ENCODE results near the gene DNAJC22. TPM values are rescaled to one million over a fixed set of nuclear protein-coding genes. Genes with fewer than 3 reads are reported as not detected.

The DNAJC22 gene
- total RNA-seq, 2 experiments from 2014 or later: not detected

GRCh38 chr12:49322708-49323523 is 23.8 kb upstream of the DNAJC22 start, which contains the start of gene TROAP:
TROAP (plus strand) TSS chr12:49323255; CDS start chr12:49323609, 354 bp downstream.
- Mint-ChIP-seq H3K27ac (peak within 1 kb of the TSS; percentile 93), H3K36me3 (ENCODE audit: low read depth) (peaks cover 28% of the 10 kb centered on the region), H3K4me1 (peaks cover 32% of the 10 kb centered on the region), H3K4me3 (peak within 1 kb of the TSS; percentile 97), H3K9me3 (no peaks in the 10 kb centered on the region), H3K27me3 (no peaks in the 10 kb centered on the region)
- peak; percentile 99 for DNase-seq
- CTCF ChIA-PET: interaction anchor here (0.8 to 5.0 kb wide), 10 partner anchors 9 to 34 kb away, joined by 3 to 29 read pairs (median 8); partner anchors contain the start of genes C1QL4, DNAJC22 and PRPH
- POLR2A ChIA-PET: interaction anchor here (0.6 to 2.0 kb wide), 4 partner anchors 9 to 192 kb away, joined by 3 to 11 read pairs (median 4); partner anchors contain the start of genes SPATS2 and TUBA1B

- DNase-seq: no peak
- peaks cover 33% of the 10 kb centered on the region for H3K4me1 Mint-ChIP-seq
- peak overlapping the region; percentile 97 for H3K4me3 Mint-ChIP-seq
- peak overlapping the region; percentile 93 for H3K27ac Mint-ChIP-seq
- peaks cover 30% of the 10 kb centered on the region for H3K36me3 Mint-ChIP-seq (ENCODE audit: low read depth)
- no peaks in the 10 kb centered on the region for H3K27me3 Mint-ChIP-seq
- ChIA-PET CTCF (interaction anchor here (0.8 to 5.0 kb wide), 9 partner anchors 8 to 35 kb away, joined by 3 to 29 read pairs (median 8); partner anchors contain the start of genes C1QL4, DNAJC22 and PRPH), POLR2A (interaction anchor here (1.2 to 2.0 kb wide), 3 partner anchors 8 to 192 kb away, joined by 3 to 11 read pairs (median 6); partner anchors contain the start of genes SPATS2 and TUBA1B)
- H3K9me3 Mint-ChIP-seq: no peaks in the 10 kb centered on the region
Measured at GRCh38 chr12:49323524-49324097, 23.1 kb upstream of the DNAJC22 start.

GRCh38 chr12:49325606-49326005 is 21.1 kb upstream of the DNAJC22 start:
- Mint-ChIP-seq H3K27ac (no peak overlapping the region), H3K36me3 (ENCODE audit: low read depth) (peaks cover 46% of the 10 kb centered on the region), H3K9me3 (no peaks in the 10 kb centered on the region), H3K27me3 (no peaks in the 10 kb centered on the region), H3K4me1 (peaks cover 33% of the 10 kb centered on the region), H3K4me3 (no peak overlapping the region)
- ChIA-PET CTCF (interaction anchor here (1.0 to 5.0 kb wide), 3 partner anchors 11 to 33 kb away, joined by 3 to 29 read pairs (median 10); partner anchors contain the start of gene C1QL4), POLR2A (no interaction called here)
- no peak for DNase-seq

GRCh38 chr12:49327368-49327767 is 19.3 kb upstream of the DNAJC22 start:
- ChIA-PET CTCF (no interaction called here), POLR2A (no interaction called here)
- H3K36me3 Mint-ChIP-seq (ENCODE audit: low read depth): peaks cover 63% of the 10 kb centered on the region
- no peaks in the 10 kb centered on the region for H3K9me3 Mint-ChIP-seq
- DNase-seq: no peak
- peaks cover 10% of the 10 kb centered on the region for H3K27me3 Mint-ChIP-seq
- peaks cover 27% of the 10 kb centered on the region for H3K4me1 Mint-ChIP-seq
- peak overlapping the region; percentile 68 for H3K27ac Mint-ChIP-seq
- no peak overlapping the region for H3K4me3 Mint-ChIP-seq

GRCh38 chr12:49327887-49328286 is 18.8 kb upstream of the DNAJC22 start:
- Mint-ChIP-seq H3K9me3 (no peaks in the 10 kb centered on the region), H3K4me3 (no peak overlapping the region), H3K4me1 (peaks cover 29% of the 10 kb centered on the region), H3K27me3 (peaks cover 14% of the 10 kb centered on the region), H3K27ac (peak overlapping the region; percentile 71), H3K36me3 (ENCODE audit: low read depth) (peaks cover 63% of the 10 kb centered on the region)
- ChIA-PET POLR2A (no interaction called here), CTCF (no interaction called here)
- no peak for DNase-seq

- CTCF ChIA-PET: interaction anchor here (0.6 to 1.4 kb wide), 3 partner anchors 14 to 89 kb away, joined by 3 to 4 read pairs (median 3); no protein-coding TSS in a partner anchor
- no peak overlapping the region for H3K4me3 Mint-ChIP-seq
- H3K36me3 Mint-ChIP-seq (ENCODE audit: low read depth): peaks cover 56% of the 10 kb centered on the region
- H3K27me3 Mint-ChIP-seq: peaks cover 19% of the 10 kb centered on the region
- POLR2A ChIA-PET: no interaction called here
- H3K9me3 Mint-ChIP-seq: no peaks in the 10 kb centered on the region
- H3K27ac Mint-ChIP-seq: no peak overlapping the region
- no peak for DNase-seq
- H3K4me1 Mint-ChIP-seq: peaks cover 26% of the 10 kb centered on the region
Measured at GRCh38 chr12:49328816-49329215, 17.9 kb upstream of the DNAJC22 start.

- Mint-ChIP-seq H3K27ac (no peak overlapping the region), H3K9me3 (no peaks in the 10 kb centered on the region), H3K4me1 (peaks cover 22% of the 10 kb centered on the region), H3K36me3 (ENCODE audit: low read depth) (peaks cover 51% of the 10 kb centered on the region), H3K27me3 (peaks cover 30% of the 10 kb centered on the region), H3K4me3 (no peak overlapping the region)
- CTCF ChIA-PET: interaction anchor here (1.1 to 3.0 kb wide), 4 partner anchors 13 to 88 kb away, joined by 3 to 22 read pairs (median 4); partner anchors contain the start of gene DNAJC22
- DNase-seq: no peak
- POLR2A ChIA-PET: no interaction called here
Measured at GRCh38 chr12:49330032-49330619, 16.6 kb upstream of the DNAJC22 start.

- no peak overlapping the region for H3K4me3 Mint-ChIP-seq
- peaks cover 22% of the 10 kb centered on the region for H3K4me1 Mint-ChIP-seq
- H3K27me3 Mint-ChIP-seq: peaks cover 36% of the 10 kb centered on the region
- ChIA-PET CTCF (interaction anchor here (0.5 to 3.9 kb wide), 7 partner anchors 8 to 64 kb away, joined by 3 to 30 read pairs (median 8); partner anchors contain the start of genes DNAJC22, PRPH, SPATS2 and TROAP), POLR2A (interaction anchor here (0.5 to 1.9 kb wide), 3 partner anchors 8 to 117 kb away, joined by 3 to 11 read pairs (median 3); partner anchors contain the start of gene TROAP)
- H3K36me3 Mint-ChIP-seq (ENCODE audit: low read depth): peaks cover 48% of the 10 kb centered on the region
- H3K27ac Mint-ChIP-seq: no peak overlapping the region
- no peak for DNase-seq
- H3K9me3 Mint-ChIP-seq: no peaks in the 10 kb centered on the region
Measured at GRCh38 chr12:49330631-49331379, 15.9 kb upstream of the DNAJC22 start.

- Mint-ChIP-seq H3K27ac (peak overlapping the region; percentile 34), H3K4me1 (peaks cover 21% of the 10 kb centered on the region), H3K27me3 (peaks cover 38% of the 10 kb centered on the region), H3K36me3 (ENCODE audit: low read depth) (peaks cover 44% of the 10 kb centered on the region), H3K4me3 (no peak overlapping the region), H3K9me3 (no peaks in the 10 kb centered on the region)
- DNase-seq: no peak
- POLR2A ChIA-PET: interaction anchor here (0.5 to 1.9 kb wide), 4 partner anchors 9 to 116 kb away, joined by 3 to 11 read pairs (median 4); partner anchors contain the start of gene TROAP
- CTCF ChIA-PET: interaction anchor here (1.0 to 3.9 kb wide), 6 partner anchors 9 to 37 kb away, joined by 3 to 30 read pairs (median 10); partner anchors contain the start of genes DNAJC22, PRPH, SPATS2 and TROAP
Measured at GRCh38 chr12:49331380-49332222, 15.1 kb upstream of the DNAJC22 start.

- CTCF ChIA-PET: interaction anchor here (1.0 to 3.9 kb wide), 7 partner anchors 10 to 38 kb away, joined by 3 to 30 read pairs (median 8); partner anchors contain the start of genes DNAJC22, PRPH, SPATS2 and TROAP
- peaks cover 42% of the 10 kb centered on the region for H3K36me3 Mint-ChIP-seq (ENCODE audit: low read depth)
Measured at GRCh38 chr12:49332441-49332861, 14.2 kb upstream of the DNAJC22 start.

GRCh38 chr12:49332891-49333371 is 13.8 kb upstream of the DNAJC22 start:
- Mint-ChIP-seq H3K4me3 (peak overlapping the region; percentile 47), H3K36me3 (ENCODE audit: low read depth) (peaks cover 37% of the 10 kb centered on the region), H3K4me1 (peaks cover 32% of the 10 kb centered on the region), H3K27me3 (peaks cover 52% of the 10 kb centered on the region), H3K27ac (no peak overlapping the region), H3K9me3 (no peaks in the 10 kb centered on the region)
- CTCF ChIA-PET: interaction anchor here (1.5 to 3.9 kb wide), 3 partner anchors 10 to 39 kb away, joined by 7 to 30 read pairs (median 8); partner anchors contain the start of gene PRPH
- no peak for DNase-seq
- POLR2A ChIA-PET: no interaction called here

More at GRCh38 chr12:49332441-49332861, 14.2 kb upstream of the DNAJC22 start:
- Mint-ChIP-seq H3K4me1 (peaks cover 30% of the 10 kb centered on the region), H3K9me3 (no peaks in the 10 kb centered on the region), H3K27ac (no peak overlapping the region), H3K4me3 (no peak overlapping the region), H3K27me3 (peaks cover 47% of the 10 kb centered on the region)
- POLR2A ChIA-PET: interaction anchor here (1.9 kb wide), 1 partner anchor 10 kb away, joined by 11 read pairs; the partner anchor contains the start of gene TROAP
- no peak for DNase-seq

Measured in activated CD4-positive, alpha-beta T cell treated with anti-CD3 and anti-CD28 coated beads, Interleukin-2, amount 10 ng/mL, durations not matched to agents 7 days and 5 days (primary cell).